Hematopoietic multipotent progenitor cell treated with erythropoietin and hydrocortisone succinate and interleukin-3 and kit ligand, for 6 days (in vitro differentiated cells): ENCODE measurements around the gene ADGRL3.
A peak's percentile ranks its signal among the peaks of the same experiment; 100 is the strongest.

ENCODE experiments used
- DNase-seq: peaks from one replicate; pipeline ENCODE4 v3.0.0-alpha.2; 2015

The ADGRL3 gene

DNA sequence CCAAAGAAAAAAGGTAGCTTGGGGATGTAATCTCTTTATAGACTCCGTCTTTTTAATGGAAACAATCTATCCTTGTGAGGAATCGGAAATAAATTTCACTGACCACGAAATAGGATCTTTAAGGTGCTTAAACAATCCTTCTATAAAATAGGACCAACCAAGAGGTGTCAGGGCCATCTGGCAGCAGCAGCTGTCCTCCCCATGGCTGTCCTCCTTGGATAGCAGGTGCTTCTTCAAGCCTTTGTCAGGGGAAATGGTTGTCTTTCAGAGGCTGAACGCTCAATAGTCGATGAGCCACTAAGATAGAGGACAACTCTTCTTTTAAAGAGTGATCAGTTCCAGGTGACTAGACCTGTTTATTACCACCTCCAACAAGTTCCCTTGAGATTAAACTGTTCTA is 231.0 kb downstream of the ADGRL3 start:
- DNase-seq: no peak

DNA sequence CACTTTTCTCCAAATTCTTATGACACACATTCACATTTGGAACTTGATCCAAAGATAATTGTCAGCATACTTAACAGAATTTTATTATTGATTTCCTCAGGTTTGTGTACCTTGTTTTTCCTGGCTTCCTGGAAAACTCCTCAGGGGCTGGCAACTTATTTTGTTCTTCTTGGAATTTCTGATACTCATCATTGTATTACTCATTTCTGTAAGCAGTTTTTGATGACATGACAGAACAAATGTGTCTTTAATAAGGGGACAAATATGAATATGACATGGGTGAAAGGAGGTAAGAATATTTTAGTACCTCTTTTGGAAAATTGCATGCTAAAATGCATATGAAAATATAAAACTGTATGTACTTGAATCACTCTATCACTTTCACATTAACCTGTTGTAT is 237.8 kb downstream of the ADGRL3 start:
- no peak for DNase-seq

GRCh38 chr4:61440321-61440720 is 240.2 kb downstream of the ADGRL3 start:
- DNase-seq: no peak

DNA sequence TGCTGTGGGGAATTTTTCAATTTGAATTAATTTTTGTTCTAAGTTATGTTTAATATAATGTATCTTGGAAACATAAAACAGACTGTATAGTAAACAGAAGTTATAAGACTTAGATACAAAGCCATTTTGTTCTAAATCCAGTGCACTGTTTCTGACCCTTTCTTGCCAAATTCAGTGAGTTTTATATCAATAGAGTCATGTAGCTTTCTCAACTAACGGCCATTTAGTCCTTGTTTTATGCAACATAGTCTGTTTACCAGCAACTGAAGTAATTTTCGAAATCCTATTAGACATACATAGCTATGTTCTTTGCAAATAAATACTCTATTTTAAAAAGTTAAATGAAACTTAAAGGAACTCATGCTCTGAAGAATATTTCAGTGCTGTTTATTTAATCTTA is 242.8 kb downstream of the ADGRL3 start:
- DNase-seq: no peak

GRCh38 chr4:61443813-61444510 is 243.8 kb downstream of the ADGRL3 start:
- DNase-seq: no peak

DNA sequence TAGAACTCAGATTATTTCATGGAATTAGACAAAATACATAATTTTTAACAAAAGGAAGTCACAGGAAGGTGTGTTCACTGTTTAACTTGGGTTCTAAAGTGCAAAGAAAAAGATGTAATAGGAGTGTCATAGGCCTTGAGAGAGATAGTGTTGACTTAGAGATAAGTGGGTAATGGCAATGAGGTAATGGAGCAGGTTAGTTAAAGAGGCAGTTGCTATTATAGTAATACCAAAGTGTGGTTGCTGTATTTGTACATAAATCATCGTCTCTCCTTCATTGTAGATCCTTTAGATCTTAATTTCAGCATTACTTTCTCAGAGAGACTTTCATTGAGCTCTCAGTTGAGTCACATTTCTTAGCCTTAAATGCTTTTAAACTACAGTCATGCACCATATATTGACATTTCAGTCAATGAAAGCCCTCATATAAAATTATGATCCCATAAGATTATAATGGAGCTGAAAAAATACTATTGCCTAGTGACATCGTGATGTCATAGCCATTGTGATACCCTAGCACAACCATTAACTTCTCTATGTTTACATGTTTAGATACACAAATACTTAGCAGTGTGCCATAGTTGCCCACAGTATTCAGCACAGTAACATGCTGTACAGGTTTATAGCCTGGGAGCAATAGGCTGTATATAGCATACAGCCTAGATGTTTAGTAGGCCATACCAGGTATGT is 245.4 kb downstream of the ADGRL3 start:
- DNase-seq: no peak

- no peak for DNase-seq
Observed at GRCh38 chr4:61446941-61447340, 246.8 kb downstream of the ADGRL3 start.

- no peak for DNase-seq
Observed at GRCh38 chr4:61447918-61448317, 247.8 kb downstream of the ADGRL3 start.

GRCh38 chr4:61451935-61452334 is 251.8 kb downstream of the ADGRL3 start:
- no peak for DNase-seq

DNA sequence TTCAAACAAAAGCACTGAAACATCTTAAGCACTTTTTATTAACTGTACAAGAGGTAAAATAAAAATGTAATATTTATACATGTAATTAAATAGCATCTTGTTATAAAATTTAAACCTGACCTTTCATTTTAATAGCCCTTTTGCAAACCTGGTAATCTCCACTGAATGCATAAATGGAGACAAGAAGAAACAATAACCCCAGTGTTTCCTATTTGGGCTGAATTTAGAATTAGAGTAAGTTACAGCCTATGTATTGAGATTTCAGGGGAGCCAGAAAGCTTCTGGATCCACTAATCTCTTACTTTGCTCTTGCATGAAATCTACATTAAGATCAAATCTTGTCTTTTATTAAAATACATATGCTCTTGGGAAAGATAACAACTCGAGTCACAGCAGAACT is 261.8 kb downstream of the ADGRL3 start:
- no peak for DNase-seq

DNA sequence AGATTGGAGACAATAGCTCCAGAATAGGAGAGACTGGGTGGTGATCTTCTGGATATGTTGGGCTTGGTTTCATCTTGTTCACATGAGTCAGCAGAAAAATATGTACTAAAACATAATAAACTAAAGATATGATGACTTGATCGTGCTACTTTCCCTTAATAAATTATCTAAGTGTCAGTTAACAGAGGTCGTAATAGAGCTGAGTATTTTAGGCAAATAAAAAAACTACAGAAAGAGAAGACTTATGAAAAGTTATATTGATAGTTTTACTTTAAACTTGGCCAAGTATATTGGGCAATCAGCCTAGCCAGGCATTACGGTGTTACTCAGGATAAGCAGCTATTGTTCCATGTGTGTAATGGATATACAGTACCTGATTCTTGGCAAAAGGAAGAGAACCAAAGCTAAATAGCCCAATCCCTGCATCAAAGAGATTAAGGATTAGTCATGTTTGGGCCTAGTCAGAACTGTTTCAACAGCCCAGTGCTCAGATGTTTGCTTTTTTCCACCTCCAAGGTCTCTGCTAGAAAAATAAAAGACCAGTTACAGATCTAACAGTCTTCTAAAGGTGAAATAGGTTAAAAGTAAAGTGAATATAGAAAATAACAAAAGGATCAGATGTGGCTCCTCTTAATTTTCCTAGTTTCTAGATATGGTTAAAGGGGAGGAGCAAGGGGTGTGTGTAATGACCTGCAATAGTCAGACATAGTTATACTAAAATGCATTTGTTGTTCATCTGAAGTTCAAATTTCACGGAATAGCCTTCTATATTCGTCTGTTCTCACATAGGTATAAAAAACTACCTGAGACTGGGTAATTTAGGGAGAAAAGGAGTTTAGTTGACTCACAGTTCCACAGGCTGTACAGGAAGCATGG is 262.6 kb downstream of the ADGRL3 start:
- no peak for DNase-seq

- peak; percentile 1 for DNase-seq
Observed at GRCh38 chr4:61468024-61468720, 268.0 kb downstream of the ADGRL3 start.

GRCh38 chr4:61473306-61473705 is 273.2 kb downstream of the ADGRL3 start:
- DNase-seq: no peak

GRCh38 chr4:61478340-61478739 is 278.2 kb downstream of the ADGRL3 start:
- DNase-seq: no peak

GRCh38 chr4:61485056-61485455 is 284.9 kb downstream of the ADGRL3 start:
- DNase-seq: no peak

DNA sequence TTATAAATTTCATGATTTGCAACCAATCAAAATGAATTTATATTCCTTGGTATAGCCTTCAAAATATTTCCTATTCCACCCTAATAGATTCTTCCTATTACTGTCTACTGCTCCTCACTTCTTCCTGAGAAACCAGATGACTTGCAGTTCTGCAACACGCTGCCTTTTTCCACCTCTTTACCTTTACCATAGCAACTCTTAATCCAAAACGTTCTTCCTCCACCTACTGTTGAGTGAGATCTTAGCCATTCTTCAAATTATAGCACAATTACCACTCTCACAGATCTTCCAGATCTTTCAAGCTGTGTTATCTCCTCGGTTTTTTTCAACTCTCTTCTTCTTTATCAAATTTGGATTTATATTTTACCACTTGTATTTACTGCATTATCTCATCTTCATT is 289.8 kb downstream of the ADGRL3 start:
- no peak for DNase-seq

- no peak for DNase-seq
Observed at GRCh38 chr4:61493041-61493440, 292.9 kb downstream of the ADGRL3 start.

GRCh38 chr4:61493470-61493869 is 293.3 kb downstream of the ADGRL3 start:
- DNase-seq: no peak

- no peak for DNase-seq
Observed at GRCh38 chr4:61500883-61501282, 300.8 kb downstream of the ADGRL3 start.

GRCh38 chr4:61501812-61502211 is 301.7 kb downstream of the ADGRL3 start:
- DNase-seq: no peak

DNA sequence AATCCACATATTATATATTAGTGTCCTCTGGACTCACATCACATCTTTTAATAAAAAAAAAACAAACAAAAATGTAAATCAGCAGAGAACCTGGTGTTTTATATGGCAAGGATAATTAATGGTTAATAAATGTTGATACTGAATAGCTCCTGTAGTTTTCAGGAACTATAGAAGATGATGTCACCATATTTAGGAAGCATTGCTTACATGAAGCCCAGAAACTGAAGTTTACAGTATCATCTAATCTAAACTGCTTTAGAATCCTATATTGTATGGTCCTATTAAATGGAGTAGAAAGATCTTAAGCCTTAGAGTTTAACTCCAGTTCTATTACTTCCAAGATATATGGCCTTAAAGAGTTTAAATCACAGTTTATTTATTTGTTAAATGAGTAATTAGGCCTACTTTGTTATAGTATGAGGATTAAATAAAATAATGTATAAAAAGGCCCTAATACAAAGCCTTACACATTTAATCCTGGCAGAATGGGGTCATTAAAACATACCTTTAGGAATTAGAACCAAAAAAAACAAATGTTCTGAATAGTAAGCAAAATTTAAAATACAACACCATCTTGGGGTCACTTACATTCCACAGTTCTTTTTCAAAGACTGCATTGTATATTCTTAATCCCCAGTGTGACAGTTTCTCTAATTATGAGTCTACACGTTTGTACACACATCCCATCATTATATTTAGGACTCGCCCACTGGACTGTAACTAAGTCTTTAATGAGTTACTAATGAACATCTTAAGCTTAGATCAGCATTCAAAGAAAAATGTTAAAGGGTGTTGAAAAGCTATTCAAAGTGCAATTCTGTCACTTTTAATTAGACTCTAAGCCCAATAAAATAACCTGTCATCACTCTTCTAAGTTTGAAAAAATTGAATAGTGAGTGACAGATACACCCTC is 305.9 kb downstream of the ADGRL3 start:
- no peak for DNase-seq

GRCh38 chr4:61507091-61507490 is 307.0 kb downstream of the ADGRL3 start:
- DNase-seq: no peak
